Fibroblast of lung (primary cell): Measurements from ENCODE around the gene DUSP8. TPM values are rescaled to one million over a fixed set of nuclear protein-coding genes. Genes with fewer than 3 reads are reported as not detected.

Experiments
- DNase-seq, 2 donors: peaks; one replicate each; pipeline versions ENCODE4 v3.0.0 to v3.0.0-alpha.2; 2010; ENCODE audit warnings: low read depth in 2 of 2
- H2AFZ ChIP-seq: 2 replicates; pipeline ENCODE4 v1.5.1; 2012; ENCODE audit warnings: low read length, control low read depth, inconsistent platforms
- H3K27ac ChIP-seq: 2 replicates; pipeline ENCODE4 v1.5.1; 2011; ENCODE audit warnings: low read length, control low read depth; ENCODE audit not compliant: insufficient read depth
- H3K27me3 ChIP-seq: 2 replicates; pipeline ENCODE4 v1.5.1; 2011; ENCODE audit warnings: mild to moderate bottlenecking, low read length; ENCODE audit not compliant: control insufficient read depth, insufficient read depth
- H3K36me3 ChIP-seq: 2 replicates; pipeline ENCODE4 v1.5.1; 2011; ENCODE audit warnings: low read length; ENCODE audit not compliant: control insufficient read depth, insufficient read depth
- H3K4me1 ChIP-seq: 2 replicates; pipeline ENCODE4 v1.5.1; 2011; ENCODE audit warnings: low read length; ENCODE audit not compliant: control insufficient read depth, insufficient read depth; ENCODE audit errors: extremely low read depth
- H3K4me2 ChIP-seq: 2 replicates; pipeline ENCODE4 v1.5.1; 2011; ENCODE audit warnings: low read length, control low read depth; ENCODE audit not compliant: insufficient read depth; ENCODE audit errors: extremely low read depth
- H3K4me3 ChIP-seq, 4 experiments: fragments of 200-600 bp in 1 of 4; sonication (generic) in 1 of 4; replicated peaks in 1 of 4; 2 replicates each; pipeline ENCODE4 v1.5.1; 2011 to 2016; ENCODE audit warnings: low read length in 4 of 4, low read depth in 3 of 4, mild to moderate bottlenecking in 3 of 4, control low read depth in 2 of 4, inconsistent platforms in 1 of 4, mixed read lengths in 1 of 4; ENCODE audit not compliant: insufficient read depth in 1 of 4; ENCODE audit errors: control extremely low read depth in 1 of 4
- H3K79me2 ChIP-seq: 2 replicates; pipeline ENCODE4 v1.5.1; 2012; ENCODE audit warnings: mild to moderate bottlenecking, low read length, inconsistent platforms; ENCODE audit not compliant: control insufficient read depth, insufficient read depth
- H3K9ac ChIP-seq: 2 replicates; pipeline ENCODE4 v1.5.1; 2011; ENCODE audit warnings: mild to moderate bottlenecking, low read length, control low read depth; ENCODE audit not compliant: insufficient read depth
- H3K9me3 ChIP-seq: 2 replicates; pipeline ENCODE4 v1.5.1; 2012; ENCODE audit warnings: low read depth, low read length; ENCODE audit not compliant: control insufficient read depth, insufficient read depth
- H4K20me1 ChIP-seq: 2 replicates; pipeline ENCODE4 v1.5.1; 2011; ENCODE audit warnings: low read length; ENCODE audit not compliant: control insufficient read depth, insufficient read depth; ENCODE audit errors: extremely low read depth
- CTCF ChIP-seq, 2 donors: IDR thresholded peaks in 1 of 2; conservative IDR thresholded peaks in 1 of 2; 1 replicate in 1 of 2; 2 replicates in 1 of 2; pipeline ENCODE4 v1.5.1; 2011 to 2012; ENCODE audit warnings: low read length in 2 of 2, control low read depth in 1 of 2, inconsistent platforms in 1 of 2, low read depth in 1 of 2, mild to moderate bottlenecking in 1 of 2
- EZH2 ChIP-seq: IDR thresholded peaks from 2 replicates; pipeline ENCODE4 v1.5.1; 2012; ENCODE audit warnings: low read length, control low read depth, mild to moderate bottlenecking; ENCODE audit errors: missing control alignments
- polyA plus RNA-seq, 2 donors: library from polyadenylated mRNA; depleted of rRNA in 1 of 2; stranded (reverse) in 1 of 2; unstranded in 1 of 2; fragments of >200 nt; gene quantifications; 2 replicates each; pipeline ENCODE4 v1.2.1, GENCODE V29; 2011 to 2012; ENCODE audit warnings: missing spikeins in 1 of 2
- total RNA-seq: library from RNA; depleted of rRNA; stranded (reverse); fragments of >200 nt; gene quantifications from 2 replicates; pipeline ENCODE4 v1.2.1, GENCODE V29; 2014

DUSP8 gene
- total and polyA plus RNA-seq, 2 donors (not counting 1 experiment from before 2014, with no cell fraction given): 0.62 to 0.66 TPM

GRCh38 chr11:1555713-1556153 is 16.3 kb downstream of the DUSP8 start:
- no peaks in the 10 kb centered on the region for H4K20me1 ChIP-seq
- no peak overlapping the region for H3K27ac ChIP-seq
- H3K4me2 ChIP-seq: no peak overlapping the region
- TF ChIP-seq EZH2 (no peak), CTCF (conservative IDR thresholded peaks at IDR 0.05 in 1 of 2, IDR thresholded peaks at IDR 0.05 in 1 of 2; ENCODE audit: low read depth in 1 of 2, low read length in 2 of 2) (no peak)
- H3K36me3 ChIP-seq: no peaks in the 10 kb centered on the region
- no peak for DNase-seq
- no peak overlapping the region for H2AFZ ChIP-seq
- no peaks in the 10 kb centered on the region for H3K79me2 ChIP-seq
- peaks cover 5% of the 10 kb centered on the region for H3K4me1 ChIP-seq
- H3K27me3 ChIP-seq: no peaks in the 10 kb centered on the region
- no peak overlapping the region for H3K4me3 ChIP-seq
- H3K9ac ChIP-seq: no peak overlapping the region
- H3K9me3 ChIP-seq: no peaks in the 10 kb centered on the region

GRCh38 chr11:1554981-1555712 is 16.9 kb downstream of the DUSP8 start:
- H3K9me3 ChIP-seq: no peaks in the 10 kb centered on the region
- no peak overlapping the region for H3K4me3 ChIP-seq
- no peak overlapping the region for H3K27ac ChIP-seq
- H3K9ac ChIP-seq: no peak overlapping the region
- no peak overlapping the region for H2AFZ ChIP-seq
- no peak for TF ChIP-seq CTCF (conservative IDR thresholded peaks at IDR 0.05 in 1 of 2, IDR thresholded peaks at IDR 0.05 in 1 of 2; ENCODE audit: low read depth in 1 of 2, low read length in 2 of 2)
- TF ChIP-seq EZH2: no peak
- no peak overlapping the region for H3K4me2 ChIP-seq
- H3K36me3 ChIP-seq: no peaks in the 10 kb centered on the region
- no peaks in the 10 kb centered on the region for H3K27me3 ChIP-seq
- H4K20me1 ChIP-seq: no peaks in the 10 kb centered on the region
- DNase-seq: no peak
- no peaks in the 10 kb centered on the region for H3K79me2 ChIP-seq
- H3K4me1 ChIP-seq: peaks cover 5% of the 10 kb centered on the region

- Histone ChIP-seq H3K9ac (no peak overlapping the region), H3K4me3 (no peak overlapping the region), H3K4me2 (no peak overlapping the region), H2AFZ (no peak overlapping the region), H3K4me1 (peaks cover 5% of the 10 kb centered on the region), H3K36me3 (no peaks in the 10 kb centered on the region), H3K9me3 (no peaks in the 10 kb centered on the region), H3K79me2 (no peaks in the 10 kb centered on the region), H4K20me1 (no peaks in the 10 kb centered on the region), H3K27ac (no peak overlapping the region), H3K27me3 (no peaks in the 10 kb centered on the region)
- DNase-seq: no peak
- no peak for TF ChIP-seq EZH2
- no peak for TF ChIP-seq CTCF (conservative IDR thresholded peaks at IDR 0.05 in 1 of 2, IDR thresholded peaks at IDR 0.05 in 1 of 2; ENCODE audit: low read depth in 1 of 2, low read length in 2 of 2)
Measured at GRCh38 chr11:1553808-1554594, 18.1 kb downstream of the DUSP8 start.
